Parathyroid adenoma (tissue), 2 donors: ENCODE results near the gene XKR8.

Experiments
- H2AFZ ChIP-seq: fragments of 300-600 bp; sonication (generic); one replicate; pipeline ENCODE4 v1.7.0; 2017; ENCODE audit warnings: antibody characterized with exemption, mild to moderate bottlenecking
- H3K27ac ChIP-seq: fragments of 300-600 bp; sonication (generic); one replicate; pipeline ENCODE4 v1.7.0; 2017
- H3K27me3 ChIP-seq: fragments of 300-600 bp; sonication (generic); one replicate; pipeline ENCODE4 v1.7.0; 2017; ENCODE audit warnings: low read length; ENCODE audit not compliant: control insufficient read depth, insufficient read depth
- H3K36me3 ChIP-seq: fragments of 300-600 bp; sonication (generic); one replicate; pipeline ENCODE4 v1.7.0; 2017; ENCODE audit warnings: low read length; ENCODE audit not compliant: control insufficient read depth, insufficient read depth
- H3K4me1 ChIP-seq: fragments of 300-600 bp; sonication (generic); one replicate; pipeline ENCODE4 v1.7.0; 2017; ENCODE audit warnings: control low read depth
- H3K4me2 ChIP-seq: fragments of 300-600 bp; sonication (generic); one replicate; pipeline ENCODE4 v1.7.0; 2017; ENCODE audit warnings: low read length
- H3K4me3 ChIP-seq: fragments of 300-600 bp; sonication (generic); one replicate; pipeline ENCODE4 v1.7.0; 2017; ENCODE audit warnings: low read depth, low read length
- H3K79me2 ChIP-seq: fragments of 300-600 bp; sonication (generic); one replicate; pipeline ENCODE4 v1.7.0; 2017; ENCODE audit warnings: control low read depth
- H3K9ac ChIP-seq: fragments of 300-600 bp; sonication (generic); one replicate; pipeline ENCODE4 v1.7.0; 2017; ENCODE audit warnings: mild to moderate bottlenecking
- H3K9me3 ChIP-seq: fragments of 300-600 bp; sonication (generic); one replicate; pipeline ENCODE4 v1.7.0; 2017; ENCODE audit warnings: low read length; ENCODE audit not compliant: control insufficient read depth
- TF ChIP-seq, protein P1 (sequence below): fragments of 300-600 bp; sonication (generic); IDR thresholded peaks from one replicate; pipeline ENCODE4 v1.7.0; 2017; ENCODE audit warnings: antibody characterized with exemption, mild to moderate bottlenecking
- donor health status: primary hyperparathyroidism.

XKR8 gene

GRCh38 chr1:27951396-27951795 lies 8.4 kb upstream of the XKR8 start:
- TF ChIP-seq, protein P1, sequence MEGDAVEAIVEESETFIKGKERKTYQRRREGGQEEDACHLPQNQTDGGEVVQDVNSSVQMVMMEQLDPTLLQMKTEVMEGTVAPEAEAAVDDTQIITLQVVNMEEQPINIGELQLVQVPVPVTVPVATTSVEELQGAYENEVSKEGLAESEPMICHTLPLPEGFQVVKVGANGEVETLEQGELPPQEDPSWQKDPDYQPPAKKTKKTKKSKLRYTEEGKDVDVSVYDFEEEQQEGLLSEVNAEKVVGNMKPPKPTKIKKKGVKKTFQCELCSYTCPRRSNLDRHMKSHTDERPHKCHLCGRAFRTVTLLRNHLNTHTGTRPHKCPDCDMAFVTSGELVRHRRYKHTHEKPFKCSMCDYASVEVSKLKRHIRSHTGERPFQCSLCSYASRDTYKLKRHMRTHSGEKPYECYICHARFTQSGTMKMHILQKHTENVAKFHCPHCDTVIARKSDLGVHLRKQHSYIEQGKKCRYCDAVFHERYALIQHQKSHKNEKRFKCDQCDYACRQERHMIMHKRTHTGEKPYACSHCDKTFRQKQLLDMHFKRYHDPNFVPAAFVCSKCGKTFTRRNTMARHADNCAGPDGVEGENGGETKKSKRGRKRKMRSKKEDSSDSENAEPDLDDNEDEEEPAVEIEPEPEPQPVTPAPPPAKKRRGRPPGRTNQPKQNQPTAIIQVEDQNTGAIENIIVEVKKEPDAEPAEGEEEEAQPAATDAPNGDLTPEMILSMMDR: no peak
- Histone ChIP-seq H3K9ac (no peak overlapping the region), H2AFZ (no peak overlapping the region), H3K4me3 (no peak overlapping the region), H3K4me1 (no peaks in the 10 kb centered on the region), H3K9me3 (no peaks in the 10 kb centered on the region), H3K27ac (no peak overlapping the region), H3K79me2 (no peaks in the 10 kb centered on the region), H3K4me2 (no peak overlapping the region), H3K36me3 (no peaks in the 10 kb centered on the region), H3K27me3 (no peaks in the 10 kb centered on the region)

DNA sequence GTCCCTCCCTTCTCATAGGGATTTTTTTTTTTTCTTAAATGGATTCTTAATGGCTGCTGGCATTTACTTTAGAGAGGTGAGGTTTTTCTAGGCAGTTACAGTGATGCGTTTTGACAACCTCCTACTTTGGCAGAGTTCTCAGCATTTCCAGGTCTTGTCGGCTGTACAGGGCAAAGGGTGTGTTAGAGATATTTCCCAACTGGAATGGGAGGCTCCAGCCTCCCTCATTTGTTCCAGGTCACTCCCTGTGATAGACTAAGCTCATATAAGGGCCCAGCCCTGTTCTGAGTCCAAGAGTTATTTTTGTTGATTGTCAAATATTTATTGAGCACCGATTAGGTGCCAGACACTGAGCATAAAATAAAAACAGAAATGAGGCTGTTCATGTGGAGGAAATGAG lies 7.6 kb upstream of the XKR8 start:
- no peaks in the 10 kb centered on the region for H3K79me2 ChIP-seq
- TF ChIP-seq, protein P1: no peak

GRCh38 chr1:27954186-27954585 lies 5.6 kb upstream of the XKR8 start:
- no peaks in the 10 kb centered on the region for H3K9me3 ChIP-seq
- TF ChIP-seq, protein P1: no peak
- H3K79me2 ChIP-seq: no peaks in the 10 kb centered on the region
- H3K9ac ChIP-seq: no peak overlapping the region
- no peaks in the 10 kb centered on the region for H3K4me1 ChIP-seq
- no peak overlapping the region for H3K27ac ChIP-seq
- no peak overlapping the region for H2AFZ ChIP-seq
- no peaks in the 10 kb centered on the region for H3K36me3 ChIP-seq
- no peak overlapping the region for H3K4me2 ChIP-seq
- no peaks in the 10 kb centered on the region for H3K27me3 ChIP-seq
- H3K4me3 ChIP-seq: no peak overlapping the region

More for the DNA sequence above, 7.6 kb upstream of the XKR8 start:
- Histone ChIP-seq H3K27ac (no peak overlapping the region), H3K9me3 (no peaks in the 10 kb centered on the region), H2AFZ (no peak overlapping the region), H3K27me3 (no peaks in the 10 kb centered on the region), H3K9ac (no peak overlapping the region), H3K4me3 (no peak overlapping the region), H3K4me1 (no peaks in the 10 kb centered on the region), H3K4me2 (no peak overlapping the region), H3K36me3 (no peaks in the 10 kb centered on the region)

- no peak overlapping the region for H3K27ac ChIP-seq
- TF ChIP-seq, protein P1: no peak
- no peaks in the 10 kb centered on the region for H3K27me3 ChIP-seq
- H3K4me3 ChIP-seq: no peak overlapping the region
- no peak overlapping the region for H3K9ac ChIP-seq
- H3K9me3 ChIP-seq: no peaks in the 10 kb centered on the region
- no peak overlapping the region for H2AFZ ChIP-seq
- no peak overlapping the region for H3K4me2 ChIP-seq
- H3K79me2 ChIP-seq: no peaks in the 10 kb centered on the region
- no peaks in the 10 kb centered on the region for H3K4me1 ChIP-seq
- H3K36me3 ChIP-seq: no peaks in the 10 kb centered on the region
Measured at GRCh38 chr1:27955076-27955475, 4.7 kb upstream of the XKR8 start.

GRCh38 chr1:27956761-27957160 lies 3.0 kb upstream of the XKR8 start:
- no peaks in the 10 kb centered on the region for H3K9me3 ChIP-seq
- TF ChIP-seq, protein P1: no peak
- no peaks in the 10 kb centered on the region for H3K79me2 ChIP-seq
- no peak overlapping the region for H2AFZ ChIP-seq
- no peak overlapping the region for H3K4me3 ChIP-seq
- H3K4me1 ChIP-seq: peaks cover 4% of the 10 kb centered on the region
- H3K4me2 ChIP-seq: no peak overlapping the region
- no peaks in the 10 kb centered on the region for H3K36me3 ChIP-seq
- no peak overlapping the region for H3K9ac ChIP-seq
- no peaks in the 10 kb centered on the region for H3K27me3 ChIP-seq
- H3K27ac ChIP-seq: no peak overlapping the region
